Thoracic aorta (tissue), 2 donors: ENCODE measurements around the gene HRH2. TPM values are rescaled to one million over a fixed set of nuclear protein-coding genes. Genes with fewer than 3 reads are reported as not detected.

Experiments
- ATAC-seq: fragments of 150-250 bp; one replicate; pipeline ENCODE4 v1.8.0; 2017; ENCODE audit warnings: low read depth; ENCODE audit not compliant: insufficient number of reproducible peaks, low FRiP score
- DNase-seq: peaks from one replicate; pipeline ENCODE4 v3.0.0-alpha.2; 2020; ENCODE audit warnings: low spot score
- H3K27ac ChIP-seq, 2 donors: fragments of 200-600 bp; sonication (generic); 1 replicate in 1 of 2; 2 replicates in 1 of 2; pipeline ENCODE4 v1.5.1; 2016; ENCODE audit warnings: mild to moderate bottlenecking in 2 of 2, moderate library complexity in 2 of 2
- H3K27me3 ChIP-seq: fragments of 200-600 bp; sonication (generic); replicated peaks from 2 replicates; pipeline ENCODE4 v1.6.0; 2016; ENCODE audit warnings: mild to moderate bottlenecking; ENCODE audit not compliant: insufficient read depth
- H3K36me3 ChIP-seq: fragments of 200-600 bp; sonication (generic); one replicate; pipeline ENCODE4 v1.5.1; 2016
- H3K4me1 ChIP-seq, 2 donors: fragments of 200-600 bp; sonication (generic); 1 replicate in 1 of 2; 2 replicates in 1 of 2; pipeline versions ENCODE4 v1.5.1 to v1.6.0; 2016; ENCODE audit warnings: low read depth in 2 of 2, mild to moderate bottlenecking in 1 of 2; ENCODE audit not compliant: control insufficient read depth in 1 of 2
- H3K4me3 ChIP-seq: fragments of 200-600 bp; sonication (generic); 2 replicates; pipeline ENCODE4 v1.5.1; 2016; ENCODE audit warnings: mild to moderate bottlenecking
- H3K9me3 ChIP-seq: fragments of 200-600 bp; sonication (generic); 2 replicates; pipeline ENCODE4 v1.5.1; 2016
- total RNA-seq, 2 donors: library from RNA; depleted of rRNA; stranded (reverse); fragments of >200 nt; gene quantifications; one replicate each; pipeline versions ENCODE4 v1.1.0 to v1.2.3, GENCODE V29; 2016
- TF ChIP-seq, protein P1 (sequence below): fragments of 200-600 bp; sonication (generic); IDR thresholded peaks from one replicate; pipeline ENCODE4 v1.5.1; 2019; ENCODE audit warnings: antibody characterized with exemption

Gene HRH2
- total RNA-seq, 2 donors from 2014 or later, result 8.8 to 23.1 TPM

DNA sequence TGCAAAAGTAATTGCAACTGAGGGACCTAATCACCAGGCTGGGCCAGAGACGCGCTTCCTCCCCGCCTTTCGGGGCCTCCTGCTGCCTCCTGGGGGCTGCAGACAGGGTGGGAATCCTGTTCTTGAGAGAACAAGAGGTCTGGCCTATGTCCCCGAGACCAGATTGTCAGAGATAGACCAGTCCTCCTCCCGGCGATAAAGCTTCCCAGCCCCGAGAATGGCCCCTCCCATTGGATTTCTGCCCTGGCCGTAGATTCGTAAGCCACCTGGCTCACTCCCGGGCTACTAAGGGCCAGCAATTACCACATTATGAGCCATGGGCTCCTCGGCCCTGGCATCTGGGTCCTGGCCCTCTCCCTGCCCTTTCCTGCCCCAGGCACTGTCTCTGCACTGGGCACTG lies 70.4 kb downstream of the HRH2 start:
- peaks cover 3 to 7% of the 10 kb centered on the region in 2 donors for H3K4me1 ChIP-seq
- no peaks in the 10 kb centered on the region for H3K9me3 ChIP-seq
- H3K27ac ChIP-seq, result no peak overlapping the region
- DNase-seq (no peak), ATAC-seq (no peak)
- no peak overlapping the region for H3K4me3 ChIP-seq
- no peaks in the 10 kb centered on the region for H3K36me3 ChIP-seq
- no peaks in the 10 kb centered on the region for H3K27me3 ChIP-seq
- TF ChIP-seq, protein P1, sequence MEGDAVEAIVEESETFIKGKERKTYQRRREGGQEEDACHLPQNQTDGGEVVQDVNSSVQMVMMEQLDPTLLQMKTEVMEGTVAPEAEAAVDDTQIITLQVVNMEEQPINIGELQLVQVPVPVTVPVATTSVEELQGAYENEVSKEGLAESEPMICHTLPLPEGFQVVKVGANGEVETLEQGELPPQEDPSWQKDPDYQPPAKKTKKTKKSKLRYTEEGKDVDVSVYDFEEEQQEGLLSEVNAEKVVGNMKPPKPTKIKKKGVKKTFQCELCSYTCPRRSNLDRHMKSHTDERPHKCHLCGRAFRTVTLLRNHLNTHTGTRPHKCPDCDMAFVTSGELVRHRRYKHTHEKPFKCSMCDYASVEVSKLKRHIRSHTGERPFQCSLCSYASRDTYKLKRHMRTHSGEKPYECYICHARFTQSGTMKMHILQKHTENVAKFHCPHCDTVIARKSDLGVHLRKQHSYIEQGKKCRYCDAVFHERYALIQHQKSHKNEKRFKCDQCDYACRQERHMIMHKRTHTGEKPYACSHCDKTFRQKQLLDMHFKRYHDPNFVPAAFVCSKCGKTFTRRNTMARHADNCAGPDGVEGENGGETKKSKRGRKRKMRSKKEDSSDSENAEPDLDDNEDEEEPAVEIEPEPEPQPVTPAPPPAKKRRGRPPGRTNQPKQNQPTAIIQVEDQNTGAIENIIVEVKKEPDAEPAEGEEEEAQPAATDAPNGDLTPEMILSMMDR, result no peak

DNA sequence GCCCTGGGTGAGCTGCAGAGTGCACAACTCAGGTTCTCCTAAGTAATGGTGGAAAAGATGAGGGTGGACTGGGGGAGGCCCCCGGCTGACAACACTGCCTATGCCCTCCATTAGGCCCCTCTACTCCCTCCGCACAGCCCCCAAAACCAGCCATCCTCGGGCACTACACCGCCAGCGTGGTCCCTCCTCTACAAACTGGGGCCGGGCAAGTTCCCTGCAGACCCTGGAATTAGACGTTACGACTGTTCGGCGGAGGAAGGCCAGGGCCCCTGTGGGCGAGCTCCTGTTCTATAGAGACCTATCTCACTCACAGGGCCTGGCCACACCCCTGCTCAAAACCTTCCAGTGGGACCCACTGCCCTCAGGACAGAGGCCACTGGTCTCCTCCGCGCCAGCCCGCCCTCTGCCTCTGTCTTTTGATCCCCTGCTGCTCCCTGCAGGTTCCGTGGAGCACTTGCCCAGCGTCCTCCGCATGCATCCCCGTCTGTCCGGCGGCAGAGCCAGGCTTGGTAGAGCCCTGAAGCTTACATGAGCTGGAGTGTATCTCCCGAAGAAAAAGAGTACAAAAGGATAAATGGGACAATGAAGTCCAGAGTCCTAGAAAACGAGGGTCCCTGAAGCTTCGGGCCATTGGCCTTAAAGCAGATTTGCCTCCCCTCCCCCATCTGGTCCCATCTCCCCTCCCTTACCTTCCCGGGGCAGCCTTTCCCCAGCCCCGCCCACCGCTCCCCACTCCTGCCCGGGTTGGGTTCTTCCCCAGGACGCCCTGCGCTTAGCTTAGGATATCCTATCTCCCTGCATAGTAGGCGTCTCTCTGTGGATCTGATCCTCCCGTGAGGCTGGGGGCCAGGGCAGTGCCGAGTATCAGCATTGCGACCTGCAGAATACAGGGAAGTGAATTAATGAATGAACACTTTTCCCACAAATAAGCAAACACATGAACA lies 71.3 kb downstream of the HRH2 start:
- DNase-seq, result no peak
- Histone ChIP-seq H3K36me3 (no peaks in the 10 kb centered on the region), H3K4me1 (peaks cover 3 to 7% of the 10 kb centered on the region in 2 donors), H3K27ac (no peak overlapping the region), H3K27me3 (no peaks in the 10 kb centered on the region), H3K4me3 (no peak overlapping the region), H3K9me3 (no peaks in the 10 kb centered on the region)
- TF ChIP-seq, protein P1, result no peak
- ATAC-seq, result no peak

DNA sequence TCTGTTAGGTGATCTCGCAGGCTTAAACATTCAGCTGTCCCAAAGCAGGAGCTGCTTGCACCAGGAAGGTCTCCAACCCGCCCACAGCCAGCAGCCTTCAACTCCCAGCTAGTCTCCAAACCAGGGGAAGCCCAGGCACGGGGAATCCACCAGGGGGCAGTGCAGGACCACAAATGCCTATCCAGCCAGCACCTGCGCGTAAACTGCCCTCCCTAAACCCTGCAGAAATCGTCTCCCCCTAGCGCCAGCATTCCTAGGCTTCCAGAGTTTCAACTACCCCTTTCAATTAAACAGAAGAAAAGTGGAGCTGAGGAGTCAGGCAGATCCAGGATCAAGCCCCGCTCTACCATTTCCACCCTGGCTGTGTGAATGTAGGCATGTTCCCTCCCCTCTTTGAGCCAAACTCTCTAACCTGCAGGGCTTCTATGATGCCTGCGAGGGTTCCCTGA lies 72.0 kb downstream of the HRH2 start:
- H3K27ac ChIP-seq, result no peak overlapping the region
- peak; percentile 62 for ATAC-seq

DNA sequence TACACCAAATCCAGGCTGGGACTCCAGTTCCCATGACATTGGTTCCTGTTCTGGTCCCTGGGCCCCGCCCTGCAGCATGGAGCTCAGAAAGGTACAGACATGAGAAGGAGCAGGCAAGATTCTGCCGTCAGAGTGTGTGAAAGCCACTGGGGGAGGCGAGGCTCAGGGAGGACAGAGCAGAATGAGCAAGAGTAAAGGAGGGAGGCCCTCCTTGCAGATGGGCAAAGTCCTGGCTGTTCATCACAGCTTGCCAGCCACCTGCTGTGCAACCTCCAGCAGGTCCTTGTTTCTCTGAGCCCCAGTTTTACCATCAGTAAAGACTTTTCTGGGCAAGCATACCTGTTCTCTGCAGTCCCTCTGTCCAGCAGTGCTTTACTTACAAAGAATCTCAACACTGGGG lies 73.3 kb downstream of the HRH2 start:
- ATAC-seq, result no peak
- H3K4me3 ChIP-seq, result no peak overlapping the region
- H3K4me1 ChIP-seq, result peaks cover 3 to 7% of the 10 kb centered on the region in 2 donors
- no peaks in the 10 kb centered on the region for H3K36me3 ChIP-seq
- H3K27ac ChIP-seq, result no peak overlapping the region
- DNase-seq, result no peak
- no peaks in the 10 kb centered on the region for H3K27me3 ChIP-seq
- no peaks in the 10 kb centered on the region for H3K9me3 ChIP-seq
- TF ChIP-seq, protein P1, result no peak

More for the DNA sequence above, 72.0 kb downstream of the HRH2 start:
- TF ChIP-seq, protein P1, result peak; percentile 86
- DNase-seq, result peak; percentile 51
- H3K4me3 ChIP-seq, result no peak overlapping the region
- peaks cover 3 to 7% of the 10 kb centered on the region in 2 donors for H3K4me1 ChIP-seq
- H3K27me3 ChIP-seq, result no peaks in the 10 kb centered on the region
- H3K36me3 ChIP-seq, result no peaks in the 10 kb centered on the region
- H3K9me3 ChIP-seq, result no peaks in the 10 kb centered on the region

DNA sequence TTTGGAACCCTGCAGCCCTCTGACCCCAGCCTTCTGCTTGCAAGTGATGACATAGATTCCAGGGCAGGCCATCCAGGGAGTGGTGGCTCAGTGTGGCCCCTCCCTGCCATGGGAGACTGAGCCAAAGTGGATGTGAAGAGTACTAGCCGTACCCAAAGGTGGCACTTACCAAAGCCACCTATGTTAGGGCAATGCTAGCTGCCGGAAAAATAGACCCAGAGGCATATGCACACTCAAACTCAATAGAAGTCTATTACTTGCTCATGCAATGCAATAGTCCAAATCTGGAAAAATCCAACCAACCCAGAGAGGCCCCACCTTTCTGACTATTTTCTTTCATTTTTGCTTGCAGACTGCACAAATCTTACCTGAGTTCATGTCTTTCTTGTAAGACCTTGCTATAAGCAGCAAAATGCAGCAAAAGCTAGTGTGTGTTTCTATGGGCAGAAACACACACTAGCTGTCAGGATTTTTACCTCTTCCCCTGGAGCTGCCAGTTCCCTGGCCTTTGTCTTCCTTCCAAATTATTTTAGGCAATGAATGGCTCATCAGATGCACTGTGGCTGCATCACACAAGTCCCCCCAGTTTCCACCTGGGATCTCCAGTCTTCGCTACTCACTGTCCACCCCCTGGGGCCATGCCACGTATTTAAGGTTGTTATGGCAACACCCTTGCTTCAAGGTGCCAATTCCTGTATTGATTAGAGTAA lies 74.0 kb downstream of the HRH2 start:
- DNase-seq, result no peak
- Histone ChIP-seq H3K4me3 (no peak overlapping the region), H3K9me3 (no peaks in the 10 kb centered on the region), H3K27ac (no peak overlapping the region), H3K27me3 (no peaks in the 10 kb centered on the region), H3K4me1 (peaks cover 3 to 7% of the 10 kb centered on the region in 2 donors), H3K36me3 (no peaks in the 10 kb centered on the region)
- ATAC-seq, result no peak
- TF ChIP-seq, protein P1, result no peak
